GM20000 (cell line): ENCODE results near the gene FARS2.

ENCODE experiments used
- DNase-seq: peaks from one replicate; pipeline ENCODE4 v3.0.0; 2012; ENCODE audit warnings: low spot score
- TF ChIP-seq, protein P1 (sequence below): IDR thresholded peaks from 2 replicates; pipeline ENCODE4 v1.5.1; 2012; ENCODE audit warnings: mild to moderate bottlenecking, control low read depth; ENCODE audit errors: extremely low read depth, missing control alignments

The FARS2 gene

DNA sequence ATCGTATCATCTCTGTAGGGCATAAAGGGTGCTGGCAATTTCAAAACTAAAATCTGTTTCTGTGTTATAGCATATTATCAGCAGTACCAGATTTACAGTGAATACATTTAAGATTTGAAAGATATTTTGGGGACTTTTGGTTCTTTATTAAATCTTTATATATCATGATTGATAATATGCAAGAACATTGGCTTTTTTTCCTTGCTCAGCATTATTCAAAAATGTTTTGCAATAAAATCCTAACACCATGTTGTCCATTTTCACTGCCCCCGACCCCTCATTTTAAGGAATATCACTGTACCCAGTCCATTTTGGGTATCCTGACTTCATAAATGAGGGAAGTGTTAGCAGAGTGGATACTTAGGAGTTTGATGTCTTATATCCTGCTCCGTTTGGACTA, 16.3 kb downstream of the FARS2 start:
- TF ChIP-seq, protein P1, sequence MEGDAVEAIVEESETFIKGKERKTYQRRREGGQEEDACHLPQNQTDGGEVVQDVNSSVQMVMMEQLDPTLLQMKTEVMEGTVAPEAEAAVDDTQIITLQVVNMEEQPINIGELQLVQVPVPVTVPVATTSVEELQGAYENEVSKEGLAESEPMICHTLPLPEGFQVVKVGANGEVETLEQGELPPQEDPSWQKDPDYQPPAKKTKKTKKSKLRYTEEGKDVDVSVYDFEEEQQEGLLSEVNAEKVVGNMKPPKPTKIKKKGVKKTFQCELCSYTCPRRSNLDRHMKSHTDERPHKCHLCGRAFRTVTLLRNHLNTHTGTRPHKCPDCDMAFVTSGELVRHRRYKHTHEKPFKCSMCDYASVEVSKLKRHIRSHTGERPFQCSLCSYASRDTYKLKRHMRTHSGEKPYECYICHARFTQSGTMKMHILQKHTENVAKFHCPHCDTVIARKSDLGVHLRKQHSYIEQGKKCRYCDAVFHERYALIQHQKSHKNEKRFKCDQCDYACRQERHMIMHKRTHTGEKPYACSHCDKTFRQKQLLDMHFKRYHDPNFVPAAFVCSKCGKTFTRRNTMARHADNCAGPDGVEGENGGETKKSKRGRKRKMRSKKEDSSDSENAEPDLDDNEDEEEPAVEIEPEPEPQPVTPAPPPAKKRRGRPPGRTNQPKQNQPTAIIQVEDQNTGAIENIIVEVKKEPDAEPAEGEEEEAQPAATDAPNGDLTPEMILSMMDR: no peak
- no peak for DNase-seq

DNA sequence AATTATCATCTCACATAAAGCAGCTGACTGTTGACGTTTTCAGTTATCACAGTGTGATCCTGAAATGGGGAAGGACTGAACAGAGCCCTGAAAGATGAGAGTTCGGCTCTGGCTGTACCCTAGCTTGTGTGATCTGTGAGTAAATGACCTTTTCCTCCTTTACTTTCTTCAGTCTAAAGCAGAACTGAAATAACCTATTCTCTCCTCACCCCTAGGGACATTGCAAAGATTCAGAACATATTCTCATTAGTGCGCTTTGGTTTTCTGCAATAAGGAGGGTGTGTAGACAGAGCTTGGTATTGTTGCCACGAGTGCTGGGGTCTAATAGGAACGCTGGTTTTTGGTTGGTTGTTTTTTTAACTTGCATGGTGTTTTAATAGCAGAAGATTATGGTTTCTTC, 16.7 kb downstream of the FARS2 start:
- TF ChIP-seq, protein P1: no peak
- peak; percentile 17 for DNase-seq

DNA sequence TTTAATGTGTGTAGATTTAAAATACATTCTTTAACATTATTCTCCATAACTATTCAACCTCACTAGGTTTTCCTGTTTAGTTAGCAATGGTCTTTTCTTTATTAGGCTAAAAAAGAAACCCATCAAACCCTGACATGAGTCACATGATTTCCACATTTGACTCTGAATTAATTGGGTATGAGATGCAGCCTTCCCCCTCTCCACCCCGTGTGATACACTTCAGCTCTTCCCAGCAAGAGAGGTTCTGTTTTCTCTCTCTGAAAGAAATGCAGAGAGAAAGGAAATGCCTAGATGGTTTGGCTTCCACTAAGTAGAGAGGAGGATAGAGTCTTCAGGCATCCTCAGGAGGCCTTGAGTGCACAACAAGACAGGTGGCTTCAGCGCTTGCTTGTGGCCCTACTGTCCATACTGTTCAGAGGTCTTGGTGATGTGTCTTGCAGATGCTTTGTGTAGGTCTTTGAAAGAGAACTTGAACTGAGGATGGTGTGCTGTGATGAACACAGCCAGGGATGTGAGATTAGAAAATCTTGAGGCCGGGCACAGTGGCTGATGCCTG, 17.3 kb downstream of the FARS2 start:
- TF ChIP-seq, protein P1: no peak
- no peak for DNase-seq

DNA sequence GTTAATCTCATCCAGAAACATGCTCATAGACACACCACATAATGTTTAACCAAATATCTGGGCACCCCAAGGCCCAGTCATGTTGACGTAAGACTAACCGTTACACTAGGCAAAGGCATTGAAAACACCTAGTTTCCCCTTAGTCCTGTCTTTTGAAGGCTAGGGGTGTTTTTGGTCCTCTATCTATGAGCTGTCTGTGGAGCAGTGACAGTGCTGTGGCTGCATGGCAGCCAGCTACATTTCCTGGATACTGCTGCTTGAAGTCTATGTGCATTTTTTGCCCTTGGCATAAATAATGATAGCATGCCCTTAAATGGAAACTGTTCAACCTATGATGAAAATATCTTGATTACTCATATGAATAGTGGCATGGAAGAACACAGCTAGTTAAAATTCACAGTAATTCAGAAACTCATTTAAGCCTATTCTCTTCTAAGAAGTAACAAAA, 18.6 kb downstream of the FARS2 start:
- TF ChIP-seq, protein P1: no peak
- DNase-seq: no peak

DNA sequence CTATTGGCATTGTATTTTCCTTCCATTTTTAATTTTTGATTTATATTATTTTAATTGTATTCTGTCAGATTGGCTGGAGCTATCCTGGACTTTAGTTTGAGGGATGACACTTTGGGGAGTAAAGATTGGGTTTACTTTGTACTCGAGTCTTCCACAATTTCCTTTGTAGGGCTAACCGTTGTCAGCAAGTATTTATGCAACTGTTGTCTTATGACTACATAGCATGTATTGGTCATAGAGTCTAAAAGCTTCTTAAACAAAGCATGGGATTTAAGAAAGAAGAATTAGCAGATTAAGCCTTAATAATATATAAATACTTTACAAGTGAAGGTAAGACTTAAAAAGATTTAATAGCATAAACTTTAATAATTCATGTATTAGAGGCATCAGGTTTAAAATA, 19.6 kb downstream of the FARS2 start:
- no peak for DNase-seq
- TF ChIP-seq, protein P1: no peak

DNA sequence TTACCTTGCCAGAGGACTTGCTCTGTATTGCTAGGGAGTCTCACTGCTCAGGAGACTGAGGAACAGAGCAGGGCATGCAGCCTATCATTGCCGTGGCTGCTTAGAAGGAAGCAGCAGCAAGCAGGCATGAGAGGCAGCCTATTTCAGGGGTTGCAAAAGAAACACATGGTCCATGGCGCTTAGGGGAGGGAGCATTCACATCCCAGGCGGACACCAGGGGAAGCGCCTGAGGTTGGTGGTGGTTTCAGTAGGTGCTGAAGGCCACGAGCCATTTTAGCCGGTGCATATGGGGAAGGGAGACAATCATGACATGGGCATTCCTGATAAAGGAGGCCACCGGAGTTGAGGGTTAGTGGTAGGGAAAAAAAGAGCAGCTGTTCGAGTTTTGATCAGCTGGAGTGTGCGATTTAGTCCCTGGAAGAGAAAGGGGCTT, 20.9 kb downstream of the FARS2 start:
- DNase-seq: no peak
- TF ChIP-seq, protein P1: no peak

DNA sequence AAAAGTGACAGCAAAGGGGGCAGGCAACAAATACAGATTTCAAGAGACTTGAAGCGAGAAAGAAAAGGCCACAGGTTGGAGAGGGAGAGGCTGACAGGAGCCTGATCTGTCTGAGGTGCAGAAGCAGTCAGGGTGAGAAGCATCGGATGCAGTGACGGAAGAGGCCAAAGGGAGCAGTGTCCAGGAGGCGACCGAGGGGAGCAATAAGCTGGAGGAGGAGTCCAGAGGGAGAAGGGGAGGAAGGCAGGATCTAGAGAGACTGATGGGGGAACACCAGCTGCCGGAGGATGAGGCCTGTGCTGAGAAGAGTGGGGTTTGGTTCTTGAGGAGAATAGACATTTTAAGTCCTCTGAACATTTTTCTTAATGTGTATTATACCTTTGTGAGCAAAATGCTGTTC, 23.8 kb downstream of the FARS2 start:
- TF ChIP-seq, protein P1: no peak
- no peak for DNase-seq
